Stimulated activated CD4-positive, alpha-beta T cell treated with anti-CD3 and anti-CD28 coated beads, Interleukin-2, amount 100 ng/mL, for 4 hours (primary cell): Measurements from ENCODE around the gene PIK3AP1.

Experiments used
- DNase-seq: peaks from one replicate; pipeline ENCODE4 v3.0.0-alpha.2; 2020; ENCODE audit warnings: low read depth

Gene PIK3AP1

GRCh38 chr10:96608805-96609204, 111.5 kb downstream of the PIK3AP1 start:
- DNase-seq, result no peak

GRCh38 chr10:96608262-96608661, 112.1 kb downstream of the PIK3AP1 start:
- DNase-seq, result no peak

- no peak for DNase-seq
Measured at GRCh38 chr10:96606946-96607345, 113.4 kb downstream of the PIK3AP1 start.

GRCh38 chr10:96606216-96606615, 114.1 kb downstream of the PIK3AP1 start:
- no peak for DNase-seq

GRCh38 chr10:96600337-96600736, 120.0 kb downstream of the PIK3AP1 start:
- DNase-seq, result no peak

GRCh38 chr10:96598846-96599245, 121.5 kb downstream of the PIK3AP1 start:
- no peak for DNase-seq

GRCh38 chr10:96596422-96597407, 123.6 kb downstream of the PIK3AP1 start:
- DNase-seq, result no peak

- DNase-seq, result no peak
Measured at GRCh38 chr10:96595741-96596140, 124.6 kb downstream of the PIK3AP1 start.

GRCh38 chr10:96591946-96592345, 128.4 kb downstream of the PIK3AP1 start:
- DNase-seq, result no peak

- DNase-seq, result peak; percentile 14
Measured at GRCh38 chr10:96588616-96589419, 131.5 kb downstream of the PIK3AP1 start.

GRCh38 chr10:96588060-96588554, 132.2 kb downstream of the PIK3AP1 start:
- DNase-seq, result no peak

GRCh38 chr10:96587264-96588059, 132.9 kb downstream of the PIK3AP1 start:
- DNase-seq, result peak; percentile 40

- DNase-seq, result peak; percentile 93
Measured at GRCh38 chr10:96586419-96587263, 133.7 kb downstream of the PIK3AP1 start, which contains the start of gene TM9SF3. Gene TM9SF3, minus strand, starts transcription at chr10:96587012. Its CDS starts 177 bp downstream, at chr10:96586835.

- DNase-seq, result no peak
Measured at GRCh38 chr10:96585736-96586418, 134.4 kb downstream of the PIK3AP1 start.

GRCh38 chr10:96584474-96584873, 135.8 kb downstream of the PIK3AP1 start:
- no peak for DNase-seq

GRCh38 chr10:96584035-96584434, 136.3 kb downstream of the PIK3AP1 start:
- DNase-seq, result no peak

GRCh38 chr10:96579133-96579532, 141.2 kb downstream of the PIK3AP1 start:
- DNase-seq, result no peak

GRCh38 chr10:96578633-96579032, 141.7 kb downstream of the PIK3AP1 start:
- DNase-seq, result no peak

- DNase-seq, result no peak
Measured at GRCh38 chr10:96578022-96578421, 142.3 kb downstream of the PIK3AP1 start.

GRCh38 chr10:96577069-96577468, 143.2 kb downstream of the PIK3AP1 start:
- DNase-seq, result no peak
